ENCODE data around the gene PCGF3. TPM values are rescaled to one million over a fixed set of nuclear protein-coding genes. Genes with fewer than 3 reads are reported as not detected.

Gene PCGF3
- total and polyA plus RNA-seq, 4 donors = 11.0 to 23.3 (median 14.3) TPM

- H3K36me3 ChIP-seq (ENCODE audit: control insufficient read depth in 4 of 4, insufficient read depth in 3 of 4, low read depth in 1 of 4, low read length in 3 of 4) = no peaks in the 10 kb centered on the region
- TF ChIP-seq TAF1 (conservative IDR thresholded peaks at IDR 0.05) (no peak), ZBTB33 (IDR thresholded peaks at IDR 0.05) (no peak), CTCF (IDR thresholded peaks at IDR 0.05; ENCODE audit: low read depth, low read length, missing input control) (no peak), ATF3 (IDR thresholded peaks at IDR 0.05) (no peak), FOXA2 (IDR thresholded peaks at IDR 0.05) (no peak), EGR1 (IDR thresholded peaks at IDR 0.05; ENCODE audit: low read depth in 2 of 2) (no peak), REST (IDR thresholded peaks at IDR 0.05) (no peak), FOXA1 (IDR thresholded peaks at IDR 0.05) (no peak), HNF4G (IDR thresholded peaks at IDR 0.05) (no peak), SP1 (IDR thresholded peaks at IDR 0.05) (no peak), HNF4A (conservative IDR thresholded peaks at IDR 0.05) (no peak), MAX (IDR thresholded peaks at IDR 0.05) (no peak), JUND (IDR thresholded peaks at IDR 0.05) (no peak), NR2F2 (IDR thresholded peaks at IDR 0.05) (no peak), GABPA (IDR thresholded peaks at IDR 0.05 in 1 of 2, conservative IDR thresholded peaks at IDR 0.05 in 1 of 2) (no peak), YY1 (IDR thresholded peaks at IDR 0.05) (no peak), RAD21 (IDR thresholded peaks at IDR 0.05) (no peak)
- no peak for DNase-seq (ENCODE audit: low spot score)
- no peaks in the 10 kb centered on the region for H3K9me3 ChIP-seq (ENCODE audit: control insufficient read depth in 4 of 4, low read length in 3 of 4)
- no peaks in the 10 kb centered on the region for H3K27me3 ChIP-seq (ENCODE audit: control insufficient read depth in 4 of 4, insufficient read depth in 4 of 4, low read length in 3 of 4)
- no peak overlapping the region for H3K9ac ChIP-seq (ENCODE audit: low read depth in 1 of 2, low read length in 2 of 2)
- H3K27ac ChIP-seq (ENCODE audit: low read depth in 1 of 2, low read length in 2 of 2) = no peak overlapping the region
- H3K4me3 ChIP-seq (ENCODE audit: low read depth in 1 of 3, low read length in 3 of 3) = no peak overlapping the region
- WGBS = 81% methylated on average over 9 of the region's 9 CpGs
- H3K4me1 ChIP-seq (ENCODE audit: control insufficient read depth in 4 of 4, insufficient read depth in 4 of 4, low read length in 3 of 4) = peaks cover 6 to 29% (median 14%) of the 10 kb centered on the region in 4 donors
Observed at GRCh38 chr4:710116-710515, 4.5 kb downstream of the PCGF3 start.

GRCh38 chr4:710916-711315, 5.3 kb downstream of the PCGF3 start:
- DNase-seq (ENCODE audit: low spot score) = no peak
- H3K9ac ChIP-seq (ENCODE audit: low read depth in 1 of 2, low read length in 2 of 2) = no peak overlapping the region
- H3K4me3 ChIP-seq (ENCODE audit: low read depth in 1 of 3, low read length in 3 of 3) = no peak overlapping the region
- 91% methylated on average over 13 of the region's 13 CpGs for WGBS
- H3K27me3 ChIP-seq (ENCODE audit: control insufficient read depth in 4 of 4, insufficient read depth in 4 of 4, low read length in 3 of 4) = no peaks in the 10 kb centered on the region
- H3K9me3 ChIP-seq (ENCODE audit: control insufficient read depth in 4 of 4, low read length in 3 of 4) = no peaks in the 10 kb centered on the region
- H3K4me1 ChIP-seq (ENCODE audit: control insufficient read depth in 4 of 4, insufficient read depth in 4 of 4, low read length in 3 of 4) = peaks cover 6 to 26% (median 12%) of the 10 kb centered on the region in 4 donors
- no peak overlapping the region for H3K27ac ChIP-seq (ENCODE audit: low read depth in 1 of 2, low read length in 2 of 2)
- TF ChIP-seq NR2F2 (IDR thresholded peaks at IDR 0.05) (no peak), TAF1 (conservative IDR thresholded peaks at IDR 0.05) (no peak), FOXA2 (IDR thresholded peaks at IDR 0.05) (no peak), JUND (IDR thresholded peaks at IDR 0.05) (no peak), EGR1 (IDR thresholded peaks at IDR 0.05; ENCODE audit: low read depth in 2 of 2) (no peak), MAX (IDR thresholded peaks at IDR 0.05) (no peak), YY1 (IDR thresholded peaks at IDR 0.05) (no peak), RXRA (IDR thresholded peaks at IDR 0.05) (no peak), ZBTB33 (IDR thresholded peaks at IDR 0.05) (no peak)
- H3K36me3 ChIP-seq (ENCODE audit: control insufficient read depth in 4 of 4, insufficient read depth in 3 of 4, low read depth in 1 of 4, low read length in 3 of 4) = no peaks in the 10 kb centered on the region
